ENCODE results near the gene CDC42. TPM values are rescaled to one million over a fixed set of nuclear protein-coding genes. Genes with fewer than 3 reads are reported as not detected.

CDC42 gene
- total and polyA plus RNA-seq, 9 of the 15 experiments (the other 6 are each of a cell fraction or from before 2014, with no cell fraction given): 186 to 398 (median 325) TPM

DNA sequence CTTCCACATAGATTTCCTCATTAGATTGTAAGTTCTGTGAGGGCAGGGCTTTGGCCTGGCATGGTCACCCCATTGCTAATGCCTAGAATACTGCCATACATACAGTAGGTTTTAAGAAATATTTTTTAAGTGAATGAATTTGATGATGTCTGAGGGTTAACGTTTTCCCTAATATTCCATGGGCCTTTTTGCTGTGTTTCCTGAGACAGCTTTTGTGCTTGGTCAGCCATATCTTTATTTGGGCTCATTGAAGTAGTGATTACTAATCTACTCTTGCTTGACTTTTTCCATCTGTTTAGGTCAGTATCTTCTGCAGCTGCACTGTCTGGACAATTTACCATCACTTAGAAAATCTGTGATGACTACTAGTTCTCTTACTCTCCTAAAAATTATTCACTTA, 3.5 kb downstream of the CDC42 start:
- Histone ChIP-seq H4K20me1 (replicated peaks; ENCODE audit: control insufficient read depth, insufficient read depth, low read length) (peaks cover 37% of the 10 kb centered on the region), H3K4me2 (ENCODE audit: insufficient read depth, low read length) (no peak overlapping the region; the same call in 1 of the 2 replicates), H3K9me1 (ENCODE audit: control insufficient read depth, insufficient read depth, low read length) (peaks cover 3% of the 10 kb centered on the region), H3K27ac (ENCODE audit: extremely low read depth, low read depth, low read length) (no peak overlapping the region), H3K27me3 (ENCODE audit: control insufficient read depth in 2 of 2, insufficient read depth in 2 of 2, low read length in 2 of 2) (no peaks in the 10 kb centered on the region), H3K9me3 (replicated peaks; ENCODE audit: control insufficient read depth, insufficient read depth, low read depth, low read length) (peaks cover 2% of the 10 kb centered on the region; the same call in 1 of the 2 replicates), H3K79me2 (ENCODE audit: control insufficient read depth, insufficient read depth, low read length) (peaks cover 87% of the 10 kb centered on the region), H3K4me1 (replicated peaks in 1 of 2; ENCODE audit: control insufficient read depth in 2 of 2, insufficient read depth in 2 of 2, low read length in 2 of 2) (peaks cover 21 to 23% of the 10 kb centered on the region in 2 experiments; a peak in 4 of 5 replicates), H3K36me3 (ENCODE audit: control insufficient read depth, insufficient read depth, low read length) (peaks cover 45% of the 10 kb centered on the region), H2AFZ (ENCODE audit: low read depth, low read length) (no peak overlapping the region), H3K4me3 (no peak overlapping the region), H3K9ac (ENCODE audit: insufficient read depth in 1 of 2, low read depth in 2 of 2, low read length in 2 of 2) (no peak overlapping the region)
- ChIA-PET CTCF (ENCODE audit: low intra/inter-chr PET ratio) (no interaction called here), POLR2A (interaction anchor here (0.6 to 5.2 kb wide), 5 partner anchors 11 to 407 kb away, joined by 3 to 47 read pairs (median 4); no protein-coding TSS in a partner anchor)
- no peak for ATAC-seq
- intact Hi-C loops (cut with micrococcal nuclease) (no loop called here), in situ Hi-C loops (cut with MboI) (no loop called here)
- no peak for FAIRE-seq
- WGBS (ENCODE audit: insufficient coverage, low coverage, missing lambda C conversion rate): 43% methylated on average over 1 of the region's 1 CpG
- no peak for DNase-seq (ENCODE audit: extremely low read depth in 1 of 4, low spot score in 3 of 4)
- TSS peak; percentile 26 for BruUV-seq (replicated peaks)
- TF ChIP-seq PRPF4 (IDR thresholded peaks at IDR 0.05; ENCODE audit: insufficient read depth, low read depth, low read length, poor library complexity, severe bottlenecking) (no peak), TAF9B (IDR thresholded peaks at IDR 0.05; ENCODE audit: partially characterized antibody) (no peak), KLF16 (IDR thresholded peaks at IDR 0.05) (no peak), MYBL2 (IDR thresholded peaks at IDR 0.05; ENCODE audit: low read depth) (no peak), MYBL2 (CRISPR knock-in tag; IDR thresholded peaks at IDR 0.05; ENCODE audit: borderline replicate concordance) (no peak), TRIM24 (IDR thresholded peaks at IDR 0.05) (0 out of 4 replicates have a peak, but pooled peaks of 1 of the 2 experiments have one; percentile 45), POLR2AphosphoS2 (IDR thresholded peaks at IDR 0.05; ENCODE audit: low read length) (no peak), POLR2B (IDR thresholded peaks at IDR 0.05; ENCODE audit: low read depth, partially characterized antibody) (no peak), CBX3 (IDR thresholded peaks at IDR 0.05; ENCODE audit: borderline replicate concordance in 1 of 2, low read length in 2 of 2) (peak in 1 of 2 experiments; percentile 37; a peak in 1 of 3 replicates), C11orf30 (IDR thresholded peaks at IDR 0.05; ENCODE audit: low read depth) (peak; percentile 49; the same call in 1 of the 2 replicates), ZNF696 (CRISPR knock-in tag; conservative IDR thresholded peaks at IDR 0.05) (no peak), KLF1 (tag; IDR thresholded peaks at IDR 0.05) (no peak), ETV1 (tag; conservative IDR thresholded peaks at IDR 0.05; ENCODE audit: low read depth) (no peak), ZNF175 (CRISPR knock-in tag; IDR thresholded peaks at IDR 0.05; ENCODE audit: low read depth) (no peak)
- TF ChIP-seq, protein P1, sequence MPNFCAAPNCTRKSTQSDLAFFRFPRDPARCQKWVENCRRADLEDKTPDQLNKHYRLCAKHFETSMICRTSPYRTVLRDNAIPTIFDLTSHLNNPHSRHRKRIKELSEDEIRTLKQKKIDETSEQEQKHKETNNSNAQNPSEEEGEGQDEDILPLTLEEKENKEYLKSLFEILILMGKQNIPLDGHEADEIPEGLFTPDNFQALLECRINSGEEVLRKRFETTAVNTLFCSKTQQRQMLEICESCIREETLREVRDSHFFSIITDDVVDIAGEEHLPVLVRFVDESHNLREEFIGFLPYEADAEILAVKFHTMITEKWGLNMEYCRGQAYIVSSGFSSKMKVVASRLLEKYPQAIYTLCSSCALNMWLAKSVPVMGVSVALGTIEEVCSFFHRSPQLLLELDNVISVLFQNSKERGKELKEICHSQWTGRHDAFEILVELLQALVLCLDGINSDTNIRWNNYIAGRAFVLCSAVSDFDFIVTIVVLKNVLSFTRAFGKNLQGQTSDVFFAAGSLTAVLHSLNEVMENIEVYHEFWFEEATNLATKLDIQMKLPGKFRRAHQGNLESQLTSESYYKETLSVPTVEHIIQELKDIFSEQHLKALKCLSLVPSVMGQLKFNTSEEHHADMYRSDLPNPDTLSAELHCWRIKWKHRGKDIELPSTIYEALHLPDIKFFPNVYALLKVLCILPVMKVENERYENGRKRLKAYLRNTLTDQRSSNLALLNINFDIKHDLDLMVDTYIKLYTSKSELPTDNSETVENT (CRISPR knock-in tag; IDR thresholded peaks at IDR 0.05): 0 out of 2 replicates have a peak, but pooled peaks have one; percentile 18
- TF ChIP-seq, protein P2, sequence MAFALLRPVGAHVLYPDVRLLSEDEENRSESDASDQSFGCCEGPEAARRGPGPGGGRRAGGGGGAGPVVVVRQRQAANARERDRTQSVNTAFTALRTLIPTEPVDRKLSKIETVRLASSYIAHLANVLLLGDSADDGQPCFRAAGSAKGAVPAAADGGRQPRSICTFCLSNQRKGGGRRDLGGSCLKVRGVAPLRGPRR (CRISPR knock-in tag; IDR thresholded peaks at IDR 0.05): no peak
- TF ChIP-seq, protein P3, sequence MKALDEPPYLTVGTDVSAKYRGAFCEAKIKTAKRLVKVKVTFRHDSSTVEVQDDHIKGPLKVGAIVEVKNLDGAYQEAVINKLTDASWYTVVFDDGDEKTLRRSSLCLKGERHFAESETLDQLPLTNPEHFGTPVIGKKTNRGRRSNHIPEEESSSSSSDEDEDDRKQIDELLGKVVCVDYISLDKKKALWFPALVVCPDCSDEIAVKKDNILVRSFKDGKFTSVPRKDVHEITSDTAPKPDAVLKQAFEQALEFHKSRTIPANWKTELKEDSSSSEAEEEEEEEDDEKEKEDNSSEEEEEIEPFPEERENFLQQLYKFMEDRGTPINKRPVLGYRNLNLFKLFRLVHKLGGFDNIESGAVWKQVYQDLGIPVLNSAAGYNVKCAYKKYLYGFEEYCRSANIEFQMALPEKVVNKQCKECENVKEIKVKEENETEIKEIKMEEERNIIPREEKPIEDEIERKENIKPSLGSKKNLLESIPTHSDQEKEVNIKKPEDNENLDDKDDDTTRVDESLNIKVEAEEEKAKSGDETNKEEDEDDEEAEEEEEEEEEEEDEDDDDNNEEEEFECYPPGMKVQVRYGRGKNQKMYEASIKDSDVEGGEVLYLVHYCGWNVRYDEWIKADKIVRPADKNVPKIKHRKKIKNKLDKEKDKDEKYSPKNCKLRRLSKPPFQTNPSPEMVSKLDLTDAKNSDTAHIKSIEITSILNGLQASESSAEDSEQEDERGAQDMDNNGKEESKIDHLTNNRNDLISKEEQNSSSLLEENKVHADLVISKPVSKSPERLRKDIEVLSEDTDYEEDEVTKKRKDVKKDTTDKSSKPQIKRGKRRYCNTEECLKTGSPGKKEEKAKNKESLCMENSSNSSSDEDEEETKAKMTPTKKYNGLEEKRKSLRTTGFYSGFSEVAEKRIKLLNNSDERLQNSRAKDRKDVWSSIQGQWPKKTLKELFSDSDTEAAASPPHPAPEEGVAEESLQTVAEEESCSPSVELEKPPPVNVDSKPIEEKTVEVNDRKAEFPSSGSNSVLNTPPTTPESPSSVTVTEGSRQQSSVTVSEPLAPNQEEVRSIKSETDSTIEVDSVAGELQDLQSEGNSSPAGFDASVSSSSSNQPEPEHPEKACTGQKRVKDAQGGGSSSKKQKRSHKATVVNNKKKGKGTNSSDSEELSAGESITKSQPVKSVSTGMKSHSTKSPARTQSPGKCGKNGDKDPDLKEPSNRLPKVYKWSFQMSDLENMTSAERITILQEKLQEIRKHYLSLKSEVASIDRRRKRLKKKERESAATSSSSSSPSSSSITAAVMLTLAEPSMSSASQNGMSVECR (CRISPR knock-in tag; IDR thresholded peaks at IDR 0.05): no peak
